Activated T-cell treated with anti-CD3 and anti-CD28 coated beads, Interleukin-2, amount 50 U/mL, for 72 hours (primary cell): ENCODE measurements around the gene UFM1. TPM values are rescaled to one million over a fixed set of nuclear protein-coding genes. Genes with fewer than 3 reads are reported as not detected.

ENCODE experiments used
- ATAC-seq, 2 donors: fragments of 150-1000 bp; cut with Tn5 transposase; replicated peaks in 1 of 2; 2 replicates each; pipeline ENCODE4 v1.10.0; 2021; ENCODE audit warnings: moderate library complexity in 2 of 2, mild to moderate bottlenecking in 1 of 2
- DNase-seq, 2 donors: peaks; one replicate each; pipeline ENCODE4 v3.0.0; 2021 to 2022; ENCODE audit warnings: mixed read lengths in 1 of 2
- H3K27ac Mint-ChIP-seq: one replicate; pipeline ENCODE4 v1.8.0; 2022; ENCODE audit warnings: mild to moderate bottlenecking, moderate library complexity, mixed read lengths
- H3K27me3 Mint-ChIP-seq: one replicate; pipeline ENCODE4 v1.8.0; 2022; ENCODE audit warnings: low read depth, mixed read lengths
- H3K36me3 Mint-ChIP-seq, 2 donors: one replicate each; pipeline ENCODE4 v1.8.0; 2022; ENCODE audit warnings: mixed read lengths in 2 of 2, mild to moderate bottlenecking in 1 of 2; ENCODE audit not compliant: insufficient read depth in 2 of 2
- H3K4me1 Mint-ChIP-seq: one replicate; pipeline ENCODE4 v1.8.0; 2022; ENCODE audit warnings: low read depth, mixed read lengths
- H3K4me3 Mint-ChIP-seq, 2 donors: one replicate each; pipeline ENCODE4 v1.8.0; 2022; ENCODE audit warnings: mild to moderate bottlenecking in 2 of 2, mixed read lengths in 2 of 2, moderate library complexity in 2 of 2
- H3K9me3 Mint-ChIP-seq, 2 donors: one replicate each; pipeline ENCODE4 v1.8.0; 2022; ENCODE audit warnings: mixed read lengths in 2 of 2
- total RNA-seq, 2 donors: library from RNA; stranded (reverse); gene quantifications; one replicate each; pipeline ENCODE4 v1.2.3, GENCODE V29; 2022

UFM1 gene
- total RNA-seq, 2 donors from 2014 or later, result 78.2 to 78.7 TPM

GRCh38 chr13:38409771-38410170 is 60.1 kb downstream of the UFM1 start:
- Mint-ChIP-seq H3K27me3 (peaks cover 2% of the 10 kb centered on the region), H3K9me3 (no peaks in the 10 kb centered on the region), H3K36me3 (no peaks in the 10 kb centered on the region), H3K27ac (no peak overlapping the region), H3K4me1 (no peaks in the 10 kb centered on the region), H3K4me3 (no peak overlapping the region)
- no peak for ATAC-seq
- no peak for DNase-seq

GRCh38 chr13:38412266-38412665 is 62.6 kb downstream of the UFM1 start:
- Mint-ChIP-seq H3K36me3 (no peaks in the 10 kb centered on the region), H3K4me1 (peaks cover 6% of the 10 kb centered on the region), H3K4me3 (no peak overlapping the region), H3K27ac (no peak overlapping the region), H3K9me3 (no peaks in the 10 kb centered on the region), H3K27me3 (no peaks in the 10 kb centered on the region)
- no peak for ATAC-seq
- DNase-seq, result no peak
